ENCODE measurements around the gene PLCL2.

The PLCL2 gene

DNA sequence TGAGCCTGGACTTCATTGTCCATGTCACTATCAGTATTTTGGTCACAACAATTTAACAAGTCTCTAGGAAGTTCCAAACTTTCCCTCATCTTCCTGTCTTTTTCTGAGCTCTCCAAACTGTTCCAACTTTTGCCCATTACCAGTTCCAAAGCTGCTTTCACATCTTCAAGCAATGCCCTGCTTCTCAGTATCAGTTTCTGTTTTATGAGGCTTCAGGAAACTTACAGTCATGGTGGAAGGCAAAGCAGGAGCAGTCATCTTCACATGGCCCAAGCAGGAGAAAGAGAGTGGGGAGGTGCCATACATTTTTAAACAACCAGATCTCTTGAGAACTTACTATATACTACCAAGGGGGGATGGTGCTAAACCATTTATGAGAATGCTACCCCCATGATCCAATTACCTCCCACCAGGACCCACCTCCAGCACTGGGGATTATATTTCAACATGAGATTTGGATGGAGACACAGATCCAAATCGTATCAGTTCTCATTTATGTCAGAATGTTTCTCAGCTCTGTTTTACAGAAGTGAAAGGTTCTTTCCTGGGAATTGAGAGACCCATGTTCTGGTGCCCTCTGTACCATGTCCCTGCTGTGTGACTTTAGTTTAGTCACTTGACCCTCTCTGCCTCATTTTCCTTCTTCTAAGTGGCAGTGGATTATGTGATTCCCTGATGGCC lies 169.7 kb downstream of the PLCL2 start:
- no peak for DNase-seq

DNA sequence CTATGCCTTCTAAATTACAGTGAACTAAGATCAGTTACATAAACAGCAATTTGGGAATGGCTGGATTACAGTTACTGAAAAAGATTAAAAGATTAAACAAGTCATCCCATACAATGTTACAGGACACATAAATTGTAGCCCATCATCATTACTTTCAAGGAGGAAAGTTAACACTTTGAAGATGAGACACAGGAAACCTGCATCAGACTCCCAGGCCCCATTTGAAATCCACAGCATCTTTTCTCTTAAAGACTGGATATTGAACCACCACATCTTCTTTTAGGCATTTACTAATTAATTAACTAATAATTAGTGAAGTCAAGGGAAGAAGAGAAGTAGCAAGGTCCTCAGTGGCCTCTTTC lies 170.2 kb downstream of the PLCL2 start:
- no peak for DNase-seq

- DNase-seq: no peak
These were observed 170.9 kb downstream of the PLCL2 start for GRCh38 chr3:17055374-17056276.

GRCh38 chr3:17057321-17057720 lies 172.6 kb downstream of the PLCL2 start:
- no peak for DNase-seq

DNA sequence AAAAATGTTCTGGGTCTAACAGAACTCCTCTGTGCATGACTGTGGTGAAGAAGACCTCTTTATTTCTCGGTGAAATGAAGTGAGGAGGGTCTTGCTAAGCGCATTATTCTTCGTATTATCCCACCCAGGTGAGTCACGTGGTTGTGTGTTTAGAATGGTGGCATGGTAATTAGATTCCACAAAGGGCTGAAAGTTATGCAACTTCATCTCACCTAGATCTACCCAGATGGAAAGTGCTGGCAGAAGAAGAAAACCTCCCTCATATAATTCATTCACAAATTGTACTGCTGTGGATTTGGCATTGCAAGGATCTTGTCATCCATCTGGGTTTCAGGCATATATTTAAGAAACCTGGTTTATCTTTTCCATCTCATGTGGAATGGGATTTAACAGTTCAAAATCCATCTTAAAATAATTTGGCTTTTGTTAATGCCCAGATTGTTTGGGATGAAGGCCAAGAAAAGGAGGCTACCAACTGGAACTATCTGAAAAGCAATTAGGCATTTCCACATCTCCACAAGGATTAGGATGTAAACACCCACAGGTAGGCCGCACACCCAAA lies 175.3 kb downstream of the PLCL2 start:
- no peak for DNase-seq

GRCh38 chr3:17061005-17061404 lies 176.2 kb downstream of the PLCL2 start:
- DNase-seq: no peak

DNA sequence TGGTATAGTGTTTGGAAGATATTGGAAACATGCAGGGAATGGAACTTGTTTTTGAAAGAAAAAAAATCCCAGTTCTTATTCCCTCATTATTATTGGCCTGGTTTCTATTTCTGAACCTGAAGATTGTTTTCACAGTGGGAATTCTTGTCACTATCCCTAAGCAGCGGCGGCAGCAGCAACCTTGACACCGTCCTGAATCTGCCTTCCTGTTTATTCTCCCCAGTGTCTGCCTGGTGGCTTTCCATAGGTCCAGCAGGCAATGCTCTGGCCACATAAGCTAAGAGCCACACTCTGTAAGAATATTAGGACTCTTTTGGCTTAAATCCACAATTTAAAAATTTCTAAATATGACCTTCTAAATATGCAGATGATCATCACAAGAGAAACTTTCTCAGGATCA lies 178.0 kb downstream of the PLCL2 start:
- no peak for DNase-seq

- no peak for DNase-seq
These were observed 178.8 kb downstream of the PLCL2 start for GRCh38 chr3:17063596-17063995.

DNA sequence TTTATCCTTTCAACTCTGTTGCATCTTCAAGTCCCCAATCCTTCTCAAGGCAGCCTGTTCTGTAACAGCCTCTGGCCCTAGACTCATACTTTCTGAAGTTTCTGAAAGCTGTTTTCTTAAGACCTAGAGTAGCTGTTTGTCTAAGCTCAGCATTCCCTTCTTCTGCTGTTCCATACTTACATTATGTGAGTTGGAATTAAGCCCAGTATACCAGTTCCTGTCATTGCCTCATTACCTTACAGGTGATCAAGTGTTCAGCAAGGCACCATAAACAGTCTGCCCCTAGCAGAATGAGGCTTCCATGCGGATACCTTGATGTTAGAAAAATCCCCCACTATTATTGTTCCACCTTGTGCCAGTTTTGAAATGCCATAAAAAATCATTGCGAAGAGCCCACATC lies 180.6 kb downstream of the PLCL2 start:
- no peak for DNase-seq

GRCh38 chr3:17065881-17066280 lies 181.1 kb downstream of the PLCL2 start:
- DNase-seq: no peak

- no peak for DNase-seq
These were observed 185.0 kb downstream of the PLCL2 start for GRCh38 chr3:17069754-17070153.

GRCh38 chr3:17070161-17070959 lies 185.6 kb downstream of the PLCL2 start:
- no peak for DNase-seq

GRCh38 chr3:17074559-17074958 lies 189.8 kb downstream of the PLCL2 start:
- no peak for DNase-seq

- no peak for DNase-seq
These were observed 190.6 kb downstream of the PLCL2 start for GRCh38 chr3:17075358-17075757.

GRCh38 chr3:17075907-17076306 lies 191.2 kb downstream of the PLCL2 start:
- DNase-seq: no peak

- no peak for DNase-seq
These were observed 192.3 kb downstream of the PLCL2 start for GRCh38 chr3:17076940-17077605.

- DNase-seq: no peak
These were observed 192.9 kb downstream of the PLCL2 start for GRCh38 chr3:17077606-17078005.

DNA sequence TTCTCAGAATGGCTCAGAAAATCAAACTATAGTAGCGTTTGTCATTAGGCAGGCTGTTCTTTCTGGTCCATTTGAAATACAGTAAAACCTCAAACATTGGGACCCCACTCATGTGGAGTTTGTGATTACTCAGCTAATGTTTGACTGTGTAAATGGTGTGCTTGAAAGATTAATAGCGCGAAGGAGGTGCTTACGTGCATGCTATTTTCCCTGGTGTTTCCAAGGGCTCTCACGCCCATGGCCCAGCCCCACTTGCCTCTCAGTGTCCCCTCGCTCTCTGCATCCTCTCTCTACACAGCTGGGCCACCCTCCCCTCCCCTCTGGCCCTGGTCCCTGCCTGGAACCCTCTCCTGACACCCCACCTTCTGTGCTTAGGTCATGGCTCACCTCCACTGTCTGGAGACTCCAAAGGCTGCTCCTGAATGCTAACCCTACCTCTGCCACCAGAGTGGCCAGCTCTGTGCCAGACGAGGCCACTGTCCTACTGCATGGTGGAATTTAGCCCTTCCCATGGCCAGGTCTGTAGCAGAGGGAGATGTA lies 194.2 kb downstream of the PLCL2 start:
- no peak for DNase-seq

GRCh38 chr3:17079933-17080332 lies 195.2 kb downstream of the PLCL2 start:
- DNase-seq: no peak

DNA sequence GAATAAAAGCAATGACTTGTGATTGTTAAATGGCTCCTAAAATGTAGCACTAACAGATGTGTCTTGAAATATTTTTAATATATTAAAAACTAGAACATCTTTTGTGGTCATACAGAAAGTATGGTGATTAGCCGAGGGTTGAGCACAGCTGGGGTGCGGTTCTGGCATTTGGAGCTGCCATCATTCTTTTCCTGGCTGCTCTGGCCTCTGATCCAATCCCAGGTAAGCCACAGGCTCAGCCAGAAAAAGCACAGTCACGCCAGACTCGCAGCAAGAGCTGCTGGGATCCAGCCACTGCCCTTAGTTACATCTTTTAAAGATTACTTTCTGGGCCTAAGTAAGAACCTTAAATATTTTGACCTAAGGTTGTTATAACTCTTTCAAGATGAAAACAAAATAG lies 196.8 kb downstream of the PLCL2 start:
- no peak for DNase-seq

GRCh38 chr3:17087509-17087908 lies 202.8 kb downstream of the PLCL2 start:
- DNase-seq: no peak

GRCh38 chr3:17088017-17088416 lies 203.3 kb downstream of the PLCL2 start:
- DNase-seq: no peak
